Inflammatory macrophage treated with lipopolysaccharide for 1 hour (primary cell): ENCODE measurements around the gene ABCA5.

Experiments
- DNase-seq, 2 donors: peaks; one replicate each; pipeline ENCODE4 v3.0.0-alpha.2; 2020 to 2022

ABCA5 gene

GRCh38 chr17:69327060-69327831 is at the start of gene ABCA5:
Gene ABCA5 (minus strand): TSS chr17:69327133. CDS start chr17:69314415, 12,718 bp downstream.
- peak; percentile 59 to 79 for DNase-seq

- DNase-seq = peak in 1 of 2 donors; percentile 1
These were observed 48.3 kb upstream of the ABCA5 start for GRCh38 chr17:69375229-69375628.

GRCh38 chr17:69373069-69373468 is 46.1 kb upstream of the ABCA5 start:
- DNase-seq = no peak

- DNase-seq = peak; percentile 13 to 52
These were observed 40.4 kb upstream of the ABCA5 start for GRCh38 chr17:69367298-69367697.

GRCh38 chr17:69363488-69364210 is 36.7 kb upstream of the ABCA5 start:
- no peak for DNase-seq

- no peak for DNase-seq
These were observed 34.2 kb upstream of the ABCA5 start for GRCh38 chr17:69361156-69361555.

- no peak for DNase-seq
These were observed 32.0 kb upstream of the ABCA5 start for GRCh38 chr17:69358688-69359596.

GRCh38 chr17:69357701-69358100 is 30.8 kb upstream of the ABCA5 start:
- no peak for DNase-seq

- no peak for DNase-seq
These were observed 29.7 kb upstream of the ABCA5 start for GRCh38 chr17:69356625-69357024.

GRCh38 chr17:69350911-69351310 is 24.0 kb upstream of the ABCA5 start:
- DNase-seq = no peak

GRCh38 chr17:69348429-69348828 is 21.5 kb upstream of the ABCA5 start:
- DNase-seq = no peak

- no peak for DNase-seq
These were observed 19.8 kb upstream of the ABCA5 start for GRCh38 chr17:69346766-69347165.

- no peak for DNase-seq
These were observed 18.0 kb upstream of the ABCA5 start for GRCh38 chr17:69344939-69345338.

GRCh38 chr17:69342896-69343644 is 16.1 kb upstream of the ABCA5 start:
- no peak for DNase-seq

- DNase-seq = no peak
These were observed 13.0 kb upstream of the ABCA5 start for GRCh38 chr17:69339937-69340336.

GRCh38 chr17:69336996-69337395 is 10.1 kb upstream of the ABCA5 start:
- no peak for DNase-seq

GRCh38 chr17:69336580-69336979 is 9.6 kb upstream of the ABCA5 start:
- no peak for DNase-seq

- DNase-seq = peak; percentile 35 to 36
These were observed 8.1 kb upstream of the ABCA5 start for GRCh38 chr17:69335058-69335457.

- DNase-seq = peak; percentile 32 to 37
These were observed 6.6 kb upstream of the ABCA5 start for GRCh38 chr17:69333561-69333960.

GRCh38 chr17:69331756-69332155 is 4.8 kb upstream of the ABCA5 start:
- no peak for DNase-seq

- peak; percentile 16 to 19 for DNase-seq
These were observed 415 bp downstream of the ABCA5 start for GRCh38 chr17:69326377-69327059.
